HG03039 (cell line): ENCODE measurements around the gene CDH2.

ENCODE experiments used
- ATAC-seq: cut with Tn5 transposase; IDR thresholded peaks from one replicate; pipeline ENCODE4 v1.9.1; 2021; ENCODE audit warnings: mild to moderate bottlenecking, moderate library complexity; ENCODE audit not compliant: unreplicated experiment

CDH2 gene

DNA sequence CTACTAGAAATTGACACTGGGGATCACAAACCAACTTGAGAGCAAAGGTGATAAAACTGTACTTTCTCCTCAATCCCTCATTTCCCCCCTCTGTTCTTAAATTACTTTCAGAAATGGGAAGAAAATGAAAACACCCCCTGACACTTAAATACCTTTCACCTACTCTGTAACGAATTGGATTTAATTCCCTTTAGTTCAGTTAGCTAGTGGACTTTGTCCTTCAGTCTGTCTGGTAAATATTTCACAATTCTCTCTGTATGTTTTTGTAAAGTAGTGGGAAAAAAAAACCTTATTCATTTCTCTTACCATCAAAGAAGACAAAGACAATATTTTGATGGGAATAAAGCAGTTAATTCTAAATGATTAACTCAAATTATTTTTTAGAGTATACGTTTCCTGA is 85.7 kb downstream of the CDH2 start:
- no peak for ATAC-seq

DNA sequence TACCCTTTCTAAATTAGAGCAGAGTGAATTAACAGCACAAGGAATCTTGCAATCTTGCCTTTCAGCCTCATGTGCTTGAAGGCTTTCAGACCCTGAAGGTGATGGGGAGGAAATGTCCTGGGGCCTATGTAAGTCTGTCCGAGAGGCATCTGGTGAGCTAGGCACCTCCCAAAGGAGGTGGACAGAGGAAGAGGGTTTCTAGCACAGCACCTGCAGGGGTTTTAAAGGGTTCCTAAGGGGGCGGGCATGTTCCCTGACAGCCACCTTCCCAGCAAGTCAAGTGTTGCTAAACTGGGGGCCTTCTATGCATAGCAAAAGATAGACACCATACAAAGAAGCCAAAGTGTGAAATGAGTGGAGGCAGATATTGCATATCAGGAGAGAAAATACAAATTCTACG is 88.5 kb downstream of the CDH2 start:
- ATAC-seq = no peak

DNA sequence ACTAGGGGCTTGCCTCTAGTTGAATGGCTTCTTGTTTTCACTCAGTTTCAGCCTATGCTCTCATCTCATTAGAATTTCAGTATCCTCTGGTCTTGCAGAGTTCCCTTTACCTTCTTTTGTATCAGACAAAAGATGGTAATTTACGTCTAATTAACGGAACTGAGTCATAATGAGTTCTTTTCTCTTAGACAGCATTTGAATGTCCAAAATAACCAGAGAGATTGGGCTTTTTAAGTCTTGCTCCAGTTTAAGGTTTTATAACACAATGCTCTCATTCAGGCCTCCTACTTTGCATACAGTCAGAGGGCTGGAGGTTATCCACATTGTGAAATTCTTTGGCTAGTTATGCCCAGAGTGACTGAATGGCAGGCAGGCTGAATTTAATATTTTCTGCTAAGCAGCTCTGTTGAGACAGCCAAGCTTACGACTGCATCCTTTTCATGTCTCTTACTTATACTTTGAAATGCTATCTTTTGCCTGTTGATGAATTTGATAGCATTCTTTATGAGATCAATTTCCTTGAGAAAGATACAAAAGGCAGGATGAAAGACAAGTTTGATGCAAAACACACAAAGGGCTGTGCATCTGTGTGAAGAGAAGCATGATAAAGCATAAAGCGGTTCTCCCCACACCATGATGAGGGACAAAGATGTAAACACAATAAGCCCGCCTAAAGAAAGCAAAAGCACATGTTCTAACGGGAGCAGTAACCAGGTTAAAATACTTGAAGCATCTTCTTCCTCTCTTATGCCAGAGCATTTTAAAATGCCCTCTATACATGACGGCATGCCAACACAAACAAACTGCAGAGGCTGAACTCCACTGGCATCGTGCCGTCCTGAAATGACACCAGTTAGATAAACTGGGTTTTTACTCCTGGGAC is 90.0 kb downstream of the CDH2 start:
- no peak for ATAC-seq

DNA sequence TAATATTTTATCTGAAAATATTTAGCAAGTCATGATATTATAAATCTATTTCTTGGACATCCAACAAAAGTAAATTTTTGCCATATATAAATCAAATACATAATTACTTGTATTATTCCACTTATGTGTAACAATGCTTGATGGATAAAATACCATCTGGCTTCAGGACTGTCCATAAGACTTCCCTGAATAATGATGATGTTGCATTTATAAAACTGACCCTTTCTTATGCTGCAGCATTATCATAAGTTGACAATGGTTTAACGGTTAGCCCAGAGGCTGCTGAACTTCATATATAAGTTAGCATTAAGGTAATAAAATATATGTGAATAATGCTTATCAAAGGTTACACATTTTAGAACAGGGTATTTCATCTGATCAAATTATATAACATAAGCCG is 95.4 kb downstream of the CDH2 start:
- no peak for ATAC-seq

DNA sequence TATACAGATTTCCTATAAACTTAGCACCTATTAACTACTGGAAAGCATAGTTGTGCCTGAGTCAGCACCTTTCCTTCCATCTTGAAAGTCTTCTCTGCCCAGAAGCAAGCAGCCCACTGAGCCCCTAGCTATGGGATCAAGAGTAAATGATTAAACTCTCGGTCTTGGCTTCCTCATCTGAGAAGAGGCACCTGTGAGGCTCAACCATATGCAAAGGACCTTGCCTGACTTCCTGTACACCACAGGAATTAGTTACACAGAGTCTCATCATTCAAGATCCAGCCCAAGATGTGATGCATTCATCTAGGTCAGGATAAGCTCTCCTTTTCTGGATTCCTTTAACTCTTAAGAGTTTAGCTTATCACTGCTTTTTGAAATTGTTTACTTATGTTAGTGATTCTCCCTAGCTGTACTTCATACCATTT is 96.0 kb downstream of the CDH2 start:
- no peak for ATAC-seq

DNA sequence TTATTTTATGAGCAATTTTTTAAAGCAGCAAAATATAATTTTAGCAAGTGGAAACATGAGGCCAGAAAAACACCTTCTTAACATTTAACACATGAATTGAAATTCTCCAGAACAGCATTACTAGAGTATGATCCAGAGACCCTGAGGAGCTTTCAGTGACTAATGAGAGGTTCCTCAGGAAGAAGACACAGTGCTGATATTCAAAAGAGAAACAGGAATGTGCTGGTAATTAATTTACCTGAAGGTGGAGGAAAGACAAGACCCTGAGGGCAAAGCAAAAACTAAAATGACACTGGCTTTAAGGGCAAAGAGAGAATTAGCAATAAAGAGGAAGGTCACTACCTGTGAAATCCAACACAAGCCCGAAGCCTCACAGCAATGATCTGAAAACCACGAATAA is 97.0 kb downstream of the CDH2 start:
- ATAC-seq = no peak

DNA sequence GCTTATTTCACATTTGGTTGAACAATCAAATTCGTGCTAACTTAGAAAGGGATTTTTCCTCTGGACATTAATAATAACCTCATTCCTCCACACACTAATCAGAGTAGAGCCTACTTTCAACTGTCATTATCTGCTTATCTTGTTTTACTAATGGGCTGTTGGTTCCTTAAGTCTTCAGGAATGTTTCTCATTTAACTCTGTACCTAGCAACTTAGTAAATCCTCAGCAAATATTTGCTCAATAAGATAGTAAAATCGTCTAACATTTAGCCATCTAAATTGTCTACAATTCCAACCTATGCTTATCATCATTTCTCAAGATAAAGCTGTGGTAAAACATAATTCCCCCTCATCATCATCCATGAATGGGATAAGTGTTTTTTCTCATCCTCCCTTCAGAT is 98.1 kb downstream of the CDH2 start:
- ATAC-seq = no peak

DNA sequence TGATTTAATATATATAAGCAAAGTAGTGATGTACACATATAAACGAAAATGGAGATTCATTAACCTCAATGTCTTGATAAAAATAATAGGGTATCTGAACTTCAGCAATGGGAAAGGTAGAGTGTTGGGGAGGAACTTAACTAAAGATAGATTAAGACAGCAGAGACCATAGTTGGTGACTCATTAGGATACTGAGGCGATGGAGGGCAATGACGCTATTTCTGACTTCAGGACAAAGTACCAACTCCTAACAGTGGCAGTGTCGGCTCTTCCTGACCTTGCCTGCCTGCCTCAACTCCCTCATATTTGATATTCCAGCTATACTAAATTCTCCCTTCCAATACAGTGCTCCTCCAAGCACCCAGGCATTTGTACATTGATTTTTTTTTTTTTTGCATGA is 98.6 kb downstream of the CDH2 start:
- ATAC-seq = no peak

DNA sequence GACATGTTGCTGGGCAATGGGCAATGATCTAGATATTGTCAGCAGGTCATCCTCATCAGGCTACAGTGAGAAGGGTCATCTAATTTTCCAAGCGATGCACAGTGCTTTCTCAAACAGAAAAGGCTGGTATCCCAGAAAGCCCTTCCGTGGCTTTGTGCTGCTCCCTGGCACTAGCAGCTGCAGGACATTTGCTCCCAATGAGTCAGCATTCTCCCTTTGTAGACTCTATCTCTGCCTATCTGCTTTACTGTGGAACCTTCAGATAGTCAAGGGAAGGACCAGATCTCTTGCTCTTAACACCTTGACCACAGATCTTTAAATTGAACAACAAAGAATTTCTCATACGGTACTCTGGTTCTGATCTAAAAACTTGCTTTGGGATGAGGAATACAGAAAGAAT is 101.4 kb downstream of the CDH2 start:
- ATAC-seq = no peak

DNA sequence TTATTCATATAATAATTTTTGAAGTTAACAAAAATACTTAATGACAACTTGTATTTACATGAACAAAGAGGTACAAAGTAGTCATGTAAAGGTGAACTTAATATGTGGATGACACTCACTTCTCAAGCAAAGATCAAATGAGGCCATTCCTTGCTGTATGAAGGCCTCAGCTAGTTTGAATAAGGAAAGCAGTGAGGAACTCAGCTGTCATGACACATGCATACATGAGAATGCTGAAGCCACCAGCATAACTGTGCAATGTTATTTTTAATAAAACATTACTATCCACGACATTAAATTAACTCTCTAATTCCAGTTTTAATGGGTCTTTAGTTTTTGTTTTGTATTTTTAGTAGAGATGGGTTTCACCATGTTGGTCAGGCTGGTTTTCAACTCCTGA is 102.9 kb downstream of the CDH2 start:
- no peak for ATAC-seq

DNA sequence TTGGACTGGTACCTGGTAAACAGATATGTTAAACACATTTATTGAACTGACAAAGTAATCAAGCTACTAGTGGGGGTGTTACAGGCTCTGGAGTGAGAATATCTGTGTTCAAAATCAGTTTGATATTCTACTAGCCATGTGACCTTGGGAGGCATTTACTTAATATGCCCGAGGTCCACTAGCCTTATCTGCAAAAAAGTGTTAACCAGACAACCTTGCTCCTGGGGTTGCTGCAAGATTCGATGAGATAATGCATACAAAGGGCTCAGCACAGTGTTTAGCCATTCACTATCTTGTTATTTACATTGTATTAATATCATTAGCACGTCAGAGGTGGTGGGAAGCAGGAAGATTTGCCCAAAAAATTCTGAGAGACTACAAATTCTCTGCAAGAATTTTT is 103.3 kb downstream of the CDH2 start:
- no peak for ATAC-seq

DNA sequence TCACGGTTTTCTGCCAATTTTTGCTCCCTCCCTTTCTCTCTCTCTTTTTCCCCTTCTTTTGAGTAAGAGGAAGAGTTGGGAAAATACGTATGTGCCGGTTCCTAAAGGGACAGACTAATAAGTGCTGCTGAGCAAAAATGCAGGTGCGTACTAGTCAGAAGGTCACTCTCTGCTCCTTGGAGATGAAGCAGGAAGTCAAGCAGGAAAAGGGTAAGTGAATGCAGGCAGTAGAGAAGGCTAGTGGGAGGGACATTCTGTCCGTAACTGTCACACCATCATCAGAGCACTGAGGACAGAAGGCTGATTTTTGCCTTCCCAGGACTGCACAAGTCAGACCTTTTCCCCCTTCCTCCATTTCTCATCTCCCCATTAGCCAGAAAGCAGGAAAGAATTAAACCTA is 105.7 kb downstream of the CDH2 start:
- ATAC-seq = no peak

DNA sequence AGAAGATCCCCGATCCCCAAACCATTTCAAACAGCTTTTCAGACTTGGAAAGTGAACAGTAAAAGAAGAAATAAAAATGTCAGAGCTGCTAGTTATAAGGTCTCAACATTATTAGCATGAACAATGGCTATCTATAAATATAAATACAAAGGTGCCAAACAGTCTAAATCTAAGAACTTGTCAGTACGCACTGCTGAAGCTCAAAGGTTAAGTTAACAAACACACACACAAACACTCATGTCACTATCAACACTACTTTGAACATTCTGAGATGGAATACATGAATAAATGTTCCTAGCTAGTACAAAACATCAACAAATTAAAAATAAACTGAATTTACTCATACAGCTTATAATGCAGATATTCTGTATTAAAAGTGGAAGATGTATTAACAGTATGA is 108.7 kb downstream of the CDH2 start:
- ATAC-seq = no peak

DNA sequence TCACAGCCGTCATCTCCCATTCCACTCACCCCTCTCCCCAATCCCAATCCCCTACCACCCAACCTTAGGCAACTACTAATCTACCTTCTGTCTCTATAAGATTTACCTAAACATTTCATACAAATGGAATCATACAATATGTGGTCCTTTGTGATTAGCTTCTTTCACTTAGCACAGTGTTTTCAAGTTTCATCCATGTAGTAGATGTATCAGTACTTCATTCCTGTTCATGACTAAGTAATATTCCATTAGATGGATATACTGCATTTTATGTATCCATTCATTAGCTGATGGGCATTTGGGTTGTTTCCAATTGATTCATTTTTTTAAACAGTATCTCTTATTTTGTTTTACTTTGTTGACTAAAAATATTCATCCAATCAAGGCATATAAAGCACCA is 109.6 kb downstream of the CDH2 start:
- ATAC-seq = no peak

DNA sequence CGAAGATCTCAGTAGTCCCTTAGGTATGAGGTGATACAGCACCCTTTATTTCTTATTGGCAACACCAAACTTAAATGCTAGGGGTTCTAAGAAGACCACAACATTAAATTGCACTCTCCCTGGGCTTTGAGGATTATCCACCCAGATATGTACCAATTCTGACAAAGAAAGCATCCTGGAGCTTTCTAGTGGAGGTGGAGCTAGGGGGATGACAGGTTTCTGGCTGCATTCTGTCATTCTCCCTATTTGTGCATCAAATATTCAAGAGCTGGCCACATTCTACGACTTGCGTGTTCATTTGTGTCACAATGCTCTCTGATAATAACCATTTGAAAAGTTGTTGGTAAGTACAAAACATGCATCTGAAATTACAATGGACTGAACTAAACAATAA is 111.1 kb downstream of the CDH2 start:
- no peak for ATAC-seq

DNA sequence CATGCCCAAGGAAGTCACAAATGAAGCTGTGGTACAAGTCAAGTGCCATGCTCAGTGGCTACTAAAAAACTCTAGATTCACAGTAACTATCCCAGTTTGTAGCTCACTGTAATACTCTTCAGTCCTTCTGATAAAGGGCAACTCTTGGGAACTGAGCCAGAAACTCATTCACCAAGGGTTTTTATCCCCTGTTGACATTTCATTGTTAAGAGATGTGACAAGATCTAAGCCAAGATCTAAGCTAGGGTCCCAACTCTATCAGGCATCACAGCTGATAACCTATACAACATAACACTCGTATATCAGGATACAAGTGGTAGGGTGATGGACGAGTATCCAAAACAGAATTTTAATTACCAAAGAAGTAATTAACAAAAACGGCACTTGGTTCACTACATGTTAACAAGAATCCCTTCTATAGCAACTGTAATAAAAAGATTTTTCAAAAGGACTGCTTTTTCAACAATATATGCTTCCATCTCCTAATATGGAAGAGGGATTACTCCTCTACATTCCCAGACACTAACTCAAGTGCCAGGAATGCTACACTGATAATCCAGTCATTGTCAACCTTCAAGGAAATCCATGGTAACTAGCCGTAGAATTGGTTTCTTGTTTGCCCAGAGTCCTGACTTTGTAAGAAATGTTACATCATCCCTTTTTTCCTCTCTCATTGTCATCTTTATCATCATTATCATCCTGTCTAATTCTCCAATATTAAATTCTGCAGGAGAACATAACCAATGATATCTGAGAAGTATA is 111.7 kb downstream of the CDH2 start:
- ATAC-seq = no peak

DNA sequence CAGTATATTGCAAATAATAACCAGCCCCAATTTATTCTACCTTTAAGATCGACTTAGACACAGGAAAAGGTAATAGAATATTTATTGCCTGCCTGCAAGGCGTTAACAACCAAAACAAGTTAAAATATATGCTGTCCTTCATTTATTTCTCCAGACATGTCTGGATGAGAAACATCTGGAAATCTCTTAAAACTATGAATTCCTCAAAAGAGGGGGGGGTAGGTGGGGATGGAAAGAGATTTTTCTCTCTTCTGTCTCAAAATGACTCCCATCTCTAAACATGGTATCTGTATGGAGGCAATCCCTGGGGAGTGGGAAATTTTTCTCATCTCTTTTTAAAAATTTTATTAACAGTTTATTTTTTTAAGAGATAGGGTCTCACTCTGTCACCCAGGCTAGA is 113.0 kb downstream of the CDH2 start:
- ATAC-seq = no peak

DNA sequence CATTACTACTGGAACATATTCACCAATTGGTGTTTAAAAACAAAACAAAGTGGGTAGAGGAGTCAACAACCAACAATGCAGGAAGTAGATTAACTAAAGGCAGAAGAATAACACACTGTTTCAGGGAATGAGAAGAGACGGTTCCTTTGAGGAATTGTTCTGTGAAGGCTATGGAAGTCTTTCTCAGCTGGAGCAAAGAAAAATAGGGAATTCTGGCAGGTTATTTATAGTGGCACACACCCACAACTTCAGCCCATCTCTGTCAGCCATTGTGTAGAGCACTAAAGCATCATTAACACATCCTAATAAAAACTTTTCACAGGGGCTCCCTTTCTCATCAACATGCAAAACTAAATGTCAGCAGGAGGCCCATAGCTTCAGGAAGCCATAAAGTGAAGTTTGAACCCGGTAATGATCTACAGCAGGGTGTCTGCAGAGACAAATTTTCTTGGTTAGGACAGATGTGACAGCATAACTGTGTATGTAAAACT is 113.6 kb downstream of the CDH2 start:
- ATAC-seq = no peak

DNA sequence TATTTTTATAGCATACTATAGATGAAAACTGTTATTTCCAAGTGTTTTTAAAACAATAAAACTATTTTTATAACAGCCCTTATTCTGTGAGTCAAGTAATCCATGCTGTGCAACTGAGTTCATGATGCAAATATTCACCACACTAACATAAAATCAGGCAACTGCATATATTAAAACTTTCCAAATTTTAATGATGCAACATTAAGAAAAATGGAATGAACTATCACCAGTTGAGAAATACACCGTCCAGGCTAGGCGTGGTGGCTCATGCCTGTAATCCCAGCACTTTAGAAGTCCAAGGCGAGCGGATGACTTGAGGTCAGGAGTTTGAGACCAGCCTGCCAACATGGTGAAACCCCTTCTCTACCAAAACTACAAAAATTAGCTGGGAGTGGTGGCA is 114.5 kb downstream of the CDH2 start:
- no peak for ATAC-seq

DNA sequence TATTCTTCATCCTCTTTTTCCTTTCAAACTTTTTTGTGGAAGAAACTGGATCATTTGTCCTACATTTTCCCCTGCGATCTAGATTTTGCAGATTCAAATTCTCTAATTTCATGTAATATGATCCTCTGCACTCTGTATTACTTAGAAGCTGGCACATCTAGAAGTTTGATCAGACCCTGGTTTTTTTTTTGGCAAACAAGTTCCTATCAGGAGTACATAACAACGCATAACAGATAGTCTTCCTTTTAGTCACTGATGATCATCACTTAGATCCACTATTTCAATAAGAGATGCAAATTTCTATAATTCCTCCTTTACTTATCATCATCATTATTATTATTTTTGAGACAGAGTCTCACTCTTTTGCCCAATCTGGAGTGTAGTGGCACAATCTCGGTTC is 117.1 kb downstream of the CDH2 start:
- ATAC-seq = no peak

DNA sequence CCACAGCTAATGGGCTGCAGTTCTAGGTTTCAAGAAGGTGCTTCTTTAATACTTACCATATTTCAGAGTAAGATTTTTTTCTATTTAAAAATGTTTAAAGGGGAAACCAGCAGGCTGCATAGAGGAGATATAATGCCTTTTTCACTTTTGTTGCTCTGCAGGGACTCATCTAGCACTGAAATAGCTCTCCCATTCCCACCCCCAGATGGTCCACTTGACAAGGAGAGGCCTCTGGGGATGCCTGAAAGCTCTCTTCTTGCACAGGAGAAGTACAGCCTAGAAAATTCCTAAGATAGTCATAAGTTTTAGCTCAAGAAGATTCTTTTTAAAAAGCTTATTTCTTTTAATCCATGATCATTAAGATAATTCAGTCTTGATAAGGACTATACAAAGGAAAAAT is 126.4 kb downstream of the CDH2 start:
- ATAC-seq = no peak

DNA sequence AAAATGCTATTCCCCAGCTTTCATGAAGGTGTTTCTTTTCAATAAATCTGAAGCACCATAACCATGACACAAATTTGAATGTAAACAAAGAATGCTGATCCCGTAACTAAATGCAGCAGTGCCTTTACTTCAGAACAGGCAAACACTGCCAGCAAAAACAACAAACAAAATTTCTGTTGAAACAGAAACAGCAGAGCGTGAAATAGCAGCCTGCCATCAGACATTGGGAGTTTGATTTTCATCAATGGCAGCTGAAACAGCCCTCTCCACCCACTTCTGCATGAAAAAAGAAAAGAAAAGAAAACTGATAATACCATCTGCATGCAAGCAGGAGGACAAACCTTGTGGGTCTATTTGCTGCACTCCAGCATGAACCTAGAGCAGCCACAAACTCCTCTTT is 128.3 kb downstream of the CDH2 start:
- ATAC-seq = no peak
